Gastrocnemius medialis (tissue), 4 donors: ENCODE results near the gene NCAPG2.

Experiments
- CTCF ChIP-seq, 5 experiments: fragments of 450-650 bp in 3 of 5; fragments of 200-600 bp in 2 of 5; sonication (generic) in 2 of 5; IDR thresholded peaks in 4 of 5; conservative IDR thresholded peaks in 1 of 5; 1 replicate in 4 of 5; 2 replicates in 1 of 5; pipeline ENCODE4 v1.5.1; 2016 to 2019; ENCODE audit warnings: antibody characterized with exemption in 5 of 5, mild to moderate bottlenecking in 3 of 5, moderate library complexity in 3 of 5
- POLR2A ChIP-seq, 2 donors: fragments of 450-650 bp; IDR thresholded peaks; one replicate each; pipeline ENCODE4 v1.6.1; 2017; ENCODE audit warnings: antibody characterized with exemption in 2 of 2, mild to moderate bottlenecking in 2 of 2, moderate library complexity in 2 of 2

GRCh38 chr7:158583143-158583542 is 121.5 kb downstream of the NCAPG2 start:
- TF ChIP-seq CTCF (IDR thresholded peaks at IDR 0.05 in 4 of 5, conservative IDR thresholded peaks at IDR 0.05 in 1 of 5) (no peak), POLR2A (IDR thresholded peaks at IDR 0.05) (no peak)
